ENCODE results near the gene FBXO28.

GRCh38 chr1:224178894-224179293 is 65.0 kb downstream of the FBXO28 start:
- TF ChIP-seq CTCF (conservative IDR thresholded peaks at IDR 0.05; ENCODE audit: low read length) (no peak), EZH2phosphoT487 (IDR thresholded peaks at IDR 0.05; ENCODE audit: borderline replicate concordance) (no peak)
